Measurements from ENCODE around the gene LYRM1.

LYRM1 gene

DNA sequence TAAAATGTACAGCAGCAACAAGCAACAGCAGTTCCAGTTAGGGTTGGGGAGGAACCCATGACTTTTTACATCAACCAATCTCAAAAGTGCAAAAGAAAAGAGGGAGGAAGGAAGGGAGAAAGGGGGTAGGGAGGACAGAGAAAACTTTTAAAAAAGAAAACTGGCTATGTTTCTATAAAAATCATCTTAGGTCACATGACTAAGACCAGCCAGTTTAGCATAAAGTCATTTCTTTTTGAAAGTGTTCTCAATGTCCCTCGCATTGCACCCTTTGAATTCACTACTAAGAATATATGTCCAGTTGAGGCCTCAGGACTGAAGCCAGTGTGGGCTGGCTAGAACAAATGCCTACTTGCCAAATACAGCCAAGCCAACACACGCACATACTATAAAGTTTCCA lies 29.3 kb upstream of the LYRM1 start:
- in situ Hi-C loops (cut with MboI; ENCODE audit: low sequenced_read_pairs), result no loop called here

- in situ Hi-C loops (cut with MboI; ENCODE audit: low sequenced_read_pairs), result no loop called here
Measured at GRCh38 chr16:20871941-20872815, 28.4 kb upstream of the LYRM1 start.

DNA sequence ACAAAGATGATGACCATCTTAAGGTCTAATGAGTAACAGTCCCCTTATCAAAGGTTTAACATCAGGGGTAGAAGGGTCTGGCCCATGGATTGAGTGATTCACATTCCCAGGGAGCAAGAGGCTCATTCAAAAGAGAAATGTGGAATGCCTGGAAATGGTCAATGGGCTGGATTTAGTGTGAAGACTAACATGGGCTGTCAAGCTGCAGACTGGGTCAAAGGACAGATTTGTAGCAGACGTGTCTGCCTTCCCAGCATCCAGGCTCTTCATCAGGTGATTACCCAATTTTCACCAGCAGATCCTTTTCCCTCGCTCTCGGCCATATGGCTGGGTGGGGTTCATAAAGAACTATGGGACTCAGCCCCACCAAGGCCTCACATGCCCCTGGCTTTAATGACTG lies 27.2 kb upstream of the LYRM1 start:
- in situ Hi-C loops (cut with MboI; ENCODE audit: low sequenced_read_pairs), result no loop called here

DNA sequence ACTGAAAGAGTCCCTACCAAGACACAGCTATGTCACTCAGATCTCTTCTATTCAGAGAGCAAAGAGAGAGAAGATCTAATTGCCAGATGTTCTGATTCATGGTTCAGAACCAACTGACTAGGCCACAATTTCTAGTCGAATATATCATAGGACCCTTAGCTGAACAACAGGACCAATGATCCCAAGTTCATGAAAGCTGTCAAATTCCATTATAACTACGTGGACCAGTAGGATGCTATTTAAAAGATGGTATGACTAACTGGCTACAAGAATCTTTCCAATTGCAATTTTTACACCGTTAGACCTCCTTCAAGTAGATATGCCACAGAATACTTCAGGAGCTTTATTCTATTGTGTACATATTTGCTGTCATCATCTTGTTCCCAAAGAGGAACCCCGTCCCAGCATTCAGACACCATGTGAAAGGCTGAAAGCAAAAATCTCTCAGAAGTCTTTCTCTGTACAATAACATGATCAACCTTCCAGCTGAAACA lies 26.4 kb upstream of the LYRM1 start:
- in situ Hi-C loops (cut with MboI; ENCODE audit: low sequenced_read_pairs), result no loop called here

DNA sequence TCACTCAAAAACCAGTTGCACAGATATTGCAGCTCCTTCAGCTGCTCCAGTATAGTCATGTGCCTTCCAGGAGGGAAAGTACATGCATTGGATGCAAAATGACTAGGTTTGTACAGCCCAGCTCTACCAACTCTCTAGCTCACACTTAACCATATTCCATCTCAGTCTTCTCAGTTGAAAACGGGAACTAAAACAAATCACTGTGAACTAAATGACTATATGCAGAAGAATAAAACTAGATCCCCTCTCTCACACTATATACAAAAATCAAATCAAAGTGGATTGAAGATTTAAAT lies 25.3 kb upstream of the LYRM1 start:
- in situ Hi-C loops (cut with MboI; ENCODE audit: low sequenced_read_pairs), result no loop called here

GRCh38 chr16:20878682-20879147 lies 21.9 kb upstream of the LYRM1 start:
- in situ Hi-C loops (cut with MboI; ENCODE audit: low sequenced_read_pairs), result no loop called here

GRCh38 chr16:20879175-20880040 lies 21.2 kb upstream of the LYRM1 start:
- in situ Hi-C loops (cut with MboI; ENCODE audit: low sequenced_read_pairs), result no loop called here

DNA sequence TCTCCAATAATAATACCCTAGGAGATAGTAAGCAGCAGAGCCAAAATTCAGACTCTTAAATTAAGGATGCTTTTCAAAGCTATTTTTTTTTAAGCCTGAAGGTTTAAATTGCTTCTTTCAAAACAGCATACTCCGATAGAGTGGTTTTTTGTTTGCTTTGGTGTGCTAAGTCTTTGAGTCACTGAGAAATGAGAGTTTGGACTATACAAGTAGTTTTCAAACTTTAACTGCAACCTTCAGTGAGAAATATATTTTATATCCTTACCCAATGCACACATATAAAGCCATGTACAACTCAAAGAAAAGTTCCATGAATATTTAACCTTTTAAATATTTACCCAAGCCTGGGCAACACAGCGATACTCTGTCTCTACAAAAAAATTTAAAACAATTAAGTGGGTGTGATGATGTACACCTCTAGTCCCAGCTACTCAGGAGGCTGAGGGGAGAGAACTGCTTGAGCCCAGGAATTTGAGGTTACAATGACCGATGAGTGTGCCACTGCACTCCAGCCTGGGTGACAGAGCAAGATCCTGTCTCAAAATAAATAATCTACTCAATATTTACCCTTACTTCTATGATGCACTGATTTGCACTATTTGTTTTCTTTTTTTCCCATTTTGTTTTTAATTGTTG lies 19.6 kb upstream of the LYRM1 start:
- in situ Hi-C loops (cut with MboI; ENCODE audit: low sequenced_read_pairs), result no loop called here

DNA sequence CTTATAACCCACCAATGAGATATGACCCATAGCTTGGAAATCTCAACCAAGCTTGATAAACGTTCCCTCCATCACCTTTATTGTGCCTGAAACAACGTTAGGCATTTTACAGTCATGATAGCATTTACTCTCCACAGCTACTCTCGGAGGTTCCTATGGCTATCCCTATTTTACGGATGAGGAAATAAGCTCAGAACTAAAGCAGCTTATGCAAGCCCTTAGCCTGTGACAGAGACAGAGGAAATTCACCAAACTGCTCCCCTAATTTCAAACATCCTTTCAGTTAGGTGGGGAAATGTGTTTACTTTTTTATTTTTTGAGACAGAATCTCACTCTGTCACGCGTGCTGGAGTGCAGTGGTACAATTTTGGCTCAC lies 19.1 kb upstream of the LYRM1 start:
- in situ Hi-C loops (cut with MboI; ENCODE audit: low sequenced_read_pairs), result no loop called here

DNA sequence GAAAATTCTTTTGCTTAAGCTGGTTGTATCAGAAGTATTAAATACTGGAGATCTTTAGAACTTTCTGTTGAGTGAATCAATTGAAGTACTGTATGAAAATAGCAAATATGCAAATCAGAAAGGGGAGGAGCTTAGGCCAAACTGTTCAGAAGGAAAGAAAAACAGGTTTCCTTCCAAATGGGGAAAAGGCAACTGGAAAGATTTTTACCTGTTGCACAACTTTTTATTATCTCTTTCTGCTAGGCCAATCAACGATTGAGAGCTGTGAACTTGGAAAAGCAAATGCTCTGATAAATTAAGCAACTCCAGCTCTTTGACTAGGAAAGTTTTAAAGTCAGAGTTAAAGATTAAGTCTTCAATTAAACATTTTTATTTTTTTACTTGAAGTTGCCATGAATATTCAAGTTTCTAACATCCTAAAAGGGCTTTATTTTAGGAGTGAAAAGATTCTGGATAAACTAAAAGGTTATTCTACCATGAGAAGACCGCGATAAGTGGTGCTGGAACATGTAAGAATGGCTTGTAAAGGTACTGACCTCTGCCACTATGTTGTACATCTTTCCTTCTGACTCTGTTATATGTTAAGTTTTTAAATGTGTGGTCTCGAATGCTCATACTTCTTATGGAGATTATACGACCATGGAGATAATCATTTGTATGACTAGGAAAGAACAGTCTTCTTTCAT lies 16.9 kb upstream of the LYRM1 start:
- in situ Hi-C loops (cut with MboI; ENCODE audit: low sequenced_read_pairs), result no loop called here

DNA sequence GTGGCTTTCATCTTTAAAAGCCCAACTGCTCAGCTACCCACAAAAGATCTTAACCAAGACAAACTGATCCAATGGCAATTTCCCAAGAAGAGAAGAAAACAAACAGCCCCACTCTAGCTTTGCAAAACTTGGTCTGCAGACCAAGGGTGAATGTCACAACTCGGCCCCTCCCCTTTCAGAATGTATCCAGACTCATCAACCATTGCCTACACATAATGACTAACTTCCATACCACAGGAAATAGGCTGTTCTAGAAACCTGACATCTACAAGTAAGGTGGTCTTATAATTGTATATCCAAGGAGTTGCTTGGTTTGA lies 16.4 kb upstream of the LYRM1 start:
- in situ Hi-C loops (cut with MboI; ENCODE audit: low sequenced_read_pairs), result no loop called here

DNA sequence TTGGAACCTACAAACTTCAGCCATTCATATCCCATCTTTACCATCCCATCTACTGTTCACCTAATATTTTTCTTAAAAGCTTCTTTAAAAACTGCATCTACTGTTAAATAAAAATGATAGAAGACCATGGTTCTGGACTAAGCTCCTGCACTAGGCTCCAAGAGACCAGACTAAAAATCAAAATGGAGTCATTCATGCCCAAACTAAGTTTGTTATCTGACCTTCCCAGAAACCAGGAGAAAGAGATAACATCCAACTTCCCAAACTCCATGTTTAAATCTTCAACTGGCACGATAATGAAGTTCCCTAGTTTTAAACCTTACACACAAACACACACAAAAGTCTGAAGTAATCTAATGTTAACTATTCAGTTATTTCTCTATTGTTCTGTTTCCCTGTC lies 14.3 kb upstream of the LYRM1 start:
- in situ Hi-C loops (cut with MboI; ENCODE audit: low sequenced_read_pairs), result no loop called here

- in situ Hi-C loops (cut with MboI; ENCODE audit: low sequenced_read_pairs), result no loop called here
Measured at GRCh38 chr16:20887207-20887606, 13.4 kb upstream of the LYRM1 start.

DNA sequence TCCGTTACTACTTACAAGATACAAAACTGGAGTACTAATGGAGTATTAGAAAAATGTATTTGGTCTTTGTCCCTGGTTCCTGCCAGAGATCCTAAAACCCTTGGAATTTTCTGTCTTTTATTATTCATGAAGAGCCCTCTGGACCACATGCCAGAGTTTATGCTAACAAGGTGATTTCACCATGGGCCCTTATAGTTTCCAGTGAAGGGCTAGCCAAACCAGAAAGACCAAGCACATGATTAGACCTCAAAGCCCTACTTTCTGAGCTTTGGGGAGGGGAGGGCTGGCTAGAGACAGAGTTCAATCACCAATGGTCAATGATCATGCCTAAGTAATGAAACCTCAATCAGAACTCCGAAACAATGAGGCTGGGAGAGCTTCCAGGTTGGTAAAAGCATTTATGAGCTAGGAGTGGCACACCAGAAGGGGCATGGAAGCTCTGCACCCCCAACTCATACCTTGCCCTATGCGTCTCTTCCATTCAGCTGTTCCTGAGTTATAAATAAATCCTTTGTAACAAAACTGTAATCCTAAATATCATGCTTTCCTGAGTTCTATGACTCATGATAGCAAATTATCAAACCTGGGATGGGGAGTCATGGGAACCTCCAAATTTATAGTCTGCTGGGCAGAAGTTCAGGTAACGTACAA lies 10.8 kb upstream of the LYRM1 start:
- in situ Hi-C loops (cut with MboI; ENCODE audit: low sequenced_read_pairs), result no loop called here

DNA sequence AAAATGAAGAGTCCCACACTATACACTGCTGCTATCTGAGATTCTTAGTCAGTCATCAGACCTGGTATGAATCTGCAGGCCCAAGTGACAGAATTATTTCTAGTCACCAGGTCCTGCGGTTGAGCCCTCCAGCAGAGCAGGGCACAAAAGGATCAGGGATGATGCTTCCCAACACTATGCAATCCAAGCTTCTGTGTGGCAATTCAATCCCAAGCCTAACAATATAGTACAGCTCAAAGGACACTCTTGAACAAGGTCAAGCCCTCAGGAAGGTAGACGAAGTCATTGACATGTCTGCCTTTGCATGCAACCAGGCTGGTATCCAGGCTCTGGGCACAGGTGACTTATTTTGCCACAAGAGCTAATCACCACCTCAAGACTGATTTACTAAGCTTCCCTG lies 6.2 kb upstream of the LYRM1 start:
- in situ Hi-C loops (cut with MboI; ENCODE audit: low sequenced_read_pairs), result no loop called here

- in situ Hi-C loops (cut with MboI; ENCODE audit: low sequenced_read_pairs), result no loop called here
Measured at GRCh38 chr16:20897253-20897897, 3.2 kb upstream of the LYRM1 start.

DNA sequence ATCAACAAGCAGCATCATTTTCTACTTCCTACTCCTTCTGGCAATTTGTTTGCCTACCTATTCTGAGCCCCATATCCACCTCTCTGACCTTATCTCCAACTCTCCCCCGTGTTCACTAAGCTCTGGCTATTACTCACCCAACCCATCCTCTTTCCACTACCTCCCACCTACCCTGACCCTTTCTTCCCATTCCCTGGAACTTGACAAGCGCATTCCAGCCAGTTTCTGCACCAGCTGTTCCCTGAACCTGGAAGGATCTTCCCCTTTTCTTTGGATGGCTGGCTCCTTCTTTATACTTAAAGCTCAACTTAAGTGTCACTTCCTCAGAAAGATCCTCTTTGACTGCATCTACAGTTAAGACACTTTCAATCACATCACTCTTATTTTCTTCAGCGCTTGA lies 2.6 kb upstream of the LYRM1 start:
- in situ Hi-C loops (cut with MboI; ENCODE audit: low sequenced_read_pairs), result no loop called here

DNA sequence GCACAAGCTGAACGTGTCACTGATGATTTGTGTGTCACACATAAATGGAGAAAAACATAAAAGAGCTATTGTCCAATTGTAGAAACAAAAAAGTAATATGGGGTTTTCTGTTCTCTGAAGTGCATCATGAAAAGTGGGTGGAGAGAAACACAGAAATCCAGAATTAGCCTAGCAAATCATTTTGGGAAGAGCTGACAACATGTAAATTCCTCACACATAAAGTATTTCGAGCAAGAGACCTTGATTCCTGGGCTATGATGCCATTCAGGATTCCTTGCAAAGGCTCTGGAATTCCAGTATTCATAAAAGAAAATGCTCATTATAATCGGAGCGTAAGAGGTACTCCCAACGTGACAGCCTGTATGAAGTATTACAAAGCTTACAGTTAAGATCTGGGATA lies 1.5 kb upstream of the LYRM1 start:
- in situ Hi-C loops (cut with MboI; ENCODE audit: low sequenced_read_pairs), result no loop called here

- in situ Hi-C loops (cut with MboI; ENCODE audit: low sequenced_read_pairs), result no loop called here
Measured at GRCh38 chr16:20899477-20900298, 883 bp upstream of the LYRM1 start.

Data from HL-60/S4 treated with phorbol 12-myristate 13-acetate at 8.2 ng/mL for 4 days and 3 days (cell line).